H9 (cell line): ENCODE results near the gene MINDY4. TPM values are rescaled to one million over a fixed set of nuclear protein-coding genes. Genes with fewer than 3 reads are reported as not detected.

Experiments used
- DNase-seq: peaks from one replicate; pipeline ENCODE4 v3.0.0-alpha.2; 2017
- H2AFZ ChIP-seq: one replicate; pipeline ENCODE4 v1.6.1; 2013; ENCODE audit warnings: mild to moderate bottlenecking, low read length, control low read depth, moderate library complexity
- H2AK5ac ChIP-seq: 2 replicates; pipeline ENCODE4 v1.6.1; 2013; ENCODE audit warnings: low read length, control low read depth, mixed read lengths; ENCODE audit not compliant: insufficient read length
- H2BK120ac ChIP-seq: one replicate; pipeline ENCODE4 v1.6.1; 2013; ENCODE audit warnings: low read depth, mild to moderate bottlenecking, low read length, control low read depth, inconsistent platforms; ENCODE audit not compliant: poor library complexity, severe bottlenecking
- H2BK12ac ChIP-seq: 2 replicates; pipeline ENCODE4 v1.6.1; 2013; ENCODE audit warnings: low read length, control low read depth, mixed read lengths, low read depth; ENCODE audit not compliant: insufficient read length
- H2BK15ac ChIP-seq: 2 replicates; pipeline ENCODE4 v1.6.1; 2013; ENCODE audit warnings: low read depth, low read length, control low read depth
- H2BK20ac ChIP-seq: one replicate; pipeline ENCODE4 v1.6.1; 2013; ENCODE audit warnings: low read depth, mild to moderate bottlenecking, low read length, control low read depth, inconsistent platforms; ENCODE audit not compliant: poor library complexity, severe bottlenecking
- H2BK5ac ChIP-seq: 2 replicates; pipeline ENCODE4 v1.6.1; 2013; ENCODE audit warnings: low read length, control low read depth, mixed read lengths; ENCODE audit not compliant: insufficient read length
- H3K14ac ChIP-seq: 2 replicates; pipeline ENCODE4 v1.6.1; 2013; ENCODE audit warnings: low read length, control low read depth; ENCODE audit not compliant: insufficient read depth
- H3K18ac ChIP-seq: 2 replicates; pipeline ENCODE4 v1.6.1; 2013; ENCODE audit warnings: low read depth, mild to moderate bottlenecking, mixed read lengths, low read length, control low read depth; ENCODE audit not compliant: insufficient read length
- H3K23ac ChIP-seq: 2 replicates; pipeline ENCODE4 v1.6.1; 2013; ENCODE audit warnings: low read length, control low read depth, mixed read lengths, low read depth; ENCODE audit not compliant: insufficient read length
- H3K23me2 ChIP-seq: 2 replicates; pipeline ENCODE4 v1.6.1; 2013; ENCODE audit warnings: low read depth, mild to moderate bottlenecking, mixed read lengths, low read length, control low read depth; ENCODE audit not compliant: insufficient read length, poor library complexity, severe bottlenecking
- H3K27ac ChIP-seq: 2 replicates; pipeline ENCODE4 v1.5.1; 2013; ENCODE audit warnings: low read length, control low read depth, mixed read lengths, low read depth; ENCODE audit not compliant: insufficient read length
- H3K27me3 ChIP-seq: 2 replicates; pipeline ENCODE4 v1.6.1; 2013; ENCODE audit warnings: low read length, control low read depth, inconsistent platforms; ENCODE audit not compliant: insufficient read depth
- H3K4ac ChIP-seq: 2 replicates; pipeline ENCODE4 v1.6.1; 2013; ENCODE audit warnings: low read depth, mild to moderate bottlenecking, control low read depth, inconsistent platforms, low read length, moderate library complexity
- H3K4me1 ChIP-seq: 2 replicates; pipeline ENCODE4 v1.6.1; 2013; ENCODE audit warnings: low read length, control low read depth, inconsistent platforms; ENCODE audit not compliant: insufficient read depth
- H3K4me2 ChIP-seq: 2 replicates; pipeline ENCODE4 v1.6.1; 2013; ENCODE audit warnings: low read length, control low read depth, mixed read lengths; ENCODE audit not compliant: insufficient read length, insufficient read depth
- H3K56ac ChIP-seq: 2 replicates; pipeline ENCODE4 v1.6.1; 2013; ENCODE audit warnings: low read depth, mild to moderate bottlenecking, mixed read lengths, low read length, control low read depth; ENCODE audit not compliant: insufficient read length
- H3K79me1 ChIP-seq: 2 replicates; pipeline ENCODE4 v1.6.1; 2013; ENCODE audit warnings: low read depth, mild to moderate bottlenecking, moderate library complexity, low read length, control low read depth, inconsistent platforms; ENCODE audit not compliant: insufficient read depth, poor library complexity, severe bottlenecking
- H3K79me2 ChIP-seq: 2 replicates; pipeline ENCODE4 v1.6.1; 2013; ENCODE audit warnings: low read length, control low read depth, inconsistent platforms; ENCODE audit not compliant: insufficient read depth
- H3K9ac ChIP-seq: 2 replicates; pipeline ENCODE4 v1.6.1; 2013; ENCODE audit warnings: low read length, control low read depth, mixed read lengths; ENCODE audit not compliant: insufficient read length; ENCODE audit errors: extremely low read depth
- H3K9me3 ChIP-seq: one replicate; pipeline ENCODE4 v1.6.1; 2013; ENCODE audit warnings: low read depth, low read length, inconsistent platforms; ENCODE audit not compliant: control insufficient read depth
- H3T11ph ChIP-seq: one replicate; pipeline ENCODE4 v1.6.1; 2013; ENCODE audit warnings: mild to moderate bottlenecking, low read length, control low read depth, inconsistent platforms
- H4K20me1 ChIP-seq: one replicate; pipeline ENCODE4 v1.6.1; 2013; ENCODE audit not compliant: control insufficient read depth, insufficient read length, insufficient read depth
- H4K5ac ChIP-seq: 2 replicates; pipeline ENCODE4 v1.6.1; 2013; ENCODE audit warnings: low read depth, mild to moderate bottlenecking, mixed read lengths, low read length, control low read depth; ENCODE audit not compliant: insufficient read length
- H4K8ac ChIP-seq: replicated peaks from 2 replicates; pipeline ENCODE4 v1.6.1; 2013; ENCODE audit warnings: low read length, control low read depth, mixed read lengths, low read depth; ENCODE audit not compliant: insufficient read length
- H4K91ac ChIP-seq: 2 replicates; pipeline ENCODE4 v1.6.1; 2013; ENCODE audit warnings: low read depth, mild to moderate bottlenecking, moderate library complexity, mixed read lengths, low read length, control low read depth; ENCODE audit not compliant: insufficient read length
- H3K27ac Mint-ChIP-seq, 3 experiments: 2 replicates in 2 of 3; 3 replicates in 1 of 3; pipeline ENCODE4 v1.8.0; 2020 to 2021; ENCODE audit warnings: mixed read lengths in 3 of 3, mild to moderate bottlenecking in 1 of 3, moderate library complexity in 1 of 3
- H3K27me3 Mint-ChIP-seq: 2 replicates; pipeline ENCODE4 v1.8.0; 2021; ENCODE audit warnings: low read depth, mild to moderate bottlenecking, moderate library complexity, mixed read lengths
- H3K36me3 Mint-ChIP-seq, 3 experiments: 2 replicates in 2 of 3; 3 replicates in 1 of 3; pipeline ENCODE4 v1.8.0; 2020 to 2021; ENCODE audit warnings: low read depth in 3 of 3, mixed read lengths in 3 of 3; ENCODE audit not compliant: insufficient read depth in 1 of 3
- H3K4me1 Mint-ChIP-seq, 2 experiments: 2 replicates each; pipeline ENCODE4 v1.8.0; 2020; ENCODE audit warnings: mixed read lengths in 2 of 2
- H3K4me3 Mint-ChIP-seq, 2 experiments: 2 replicates in 1 of 2; 3 replicates in 1 of 2; pipeline ENCODE4 v1.8.0; 2020 to 2021; ENCODE audit warnings: mild to moderate bottlenecking in 2 of 2, mixed read lengths in 2 of 2, moderate library complexity in 1 of 2
- H3K9me3 Mint-ChIP-seq, 2 experiments: 2 replicates in 1 of 2; 3 replicates in 1 of 2; pipeline ENCODE4 v1.8.0; 2020; ENCODE audit warnings: mild to moderate bottlenecking in 2 of 2, mixed read lengths in 2 of 2, moderate library complexity in 1 of 2
- CTCF ChIP-seq: fragments of 200-600 bp; sonication (generic); conservative IDR thresholded peaks from 3 replicates; pipeline ENCODE4 v1.8.0; 2021; ENCODE audit warnings: antibody characterized with exemption, mild to moderate bottlenecking
- WGBS: extraction: QIAGEN DNeasy Blood & Tissue Kit; methylation state at CpG from one replicate; pipeline ENCODE4 v1.1.7; 2013; ENCODE audit warnings: missing lambda C conversion rate, low lambda C conversion rate, mixed read lengths; ENCODE audit not compliant: insufficient read length; ENCODE audit errors: extremely low coverage; 5-methylcytosine and 5-hydroxymethylcytosine counted together
- total RNA-seq: library from RNA; stranded (reverse); gene quantifications from 2 replicates; pipeline ENCODE4 v1.2.1, GENCODE V29; 2021

MINDY4 gene
- total RNA-seq, 1 experiment from 2014 or later, result 3.1 TPM

GRCh38 chr7:30776971-30777370, 5.8 kb downstream of the MINDY4 start:
- H4K8ac ChIP-seq, result no peak overlapping the region
- H4K91ac ChIP-seq, result no peak overlapping the region
- no peaks in the 10 kb centered on the region for H4K20me1 ChIP-seq
- no peak for DNase-seq
- Mint-ChIP-seq H3K4me3 (no peak overlapping the region), H3K27me3 (no peaks in the 10 kb centered on the region), H3K4me1 (peaks cover 3% of the 10 kb centered on the region in 2 experiments), H3K9me3 (no peaks in the 10 kb centered on the region; a peak in 1 of 5 replicates), H3K27ac (no peak overlapping the region), H3K36me3 (peaks cover 0 to 4% (median 3%) of the 10 kb centered on the region in 3 experiments; a peak in 5 of 7 replicates)
- H3K9me3 ChIP-seq, result no peaks in the 10 kb centered on the region
- H2BK20ac ChIP-seq, result no peak overlapping the region
- no peaks in the 10 kb centered on the region; the same call in 1 of the 2 replicates for H3K4me1 ChIP-seq
- no peak overlapping the region for H2BK12ac ChIP-seq
- H3K79me1 ChIP-seq, result no peaks in the 10 kb centered on the region
- H2BK15ac ChIP-seq, result no peak overlapping the region
- TF ChIP-seq CTCF, result no peak
- no peak overlapping the region for H3K4ac ChIP-seq
- WGBS, result no CpG with 5 or more reads among the region's 4 CpGs
- no peak overlapping the region for H2AFZ ChIP-seq
- H3K4me2 ChIP-seq, result no peak overlapping the region
- H3K9ac ChIP-seq, result no peak overlapping the region
- H3K23ac ChIP-seq, result no peak overlapping the region
- H3K23me2 ChIP-seq, result peaks cover 1% of the 10 kb centered on the region
- no peaks in the 10 kb centered on the region for H3K79me2 ChIP-seq
- H3K56ac ChIP-seq, result no peak overlapping the region
- no peak overlapping the region for H3K14ac ChIP-seq
- H2BK5ac ChIP-seq, result no peak overlapping the region
- H2BK120ac ChIP-seq, result no peak overlapping the region
- no peaks in the 10 kb centered on the region for H3K27me3 ChIP-seq
- H3T11ph ChIP-seq, result no peak overlapping the region
- no peak overlapping the region for H4K5ac ChIP-seq
- no peak overlapping the region for H2AK5ac ChIP-seq
- no peak overlapping the region for H3K18ac ChIP-seq
- H3K27ac ChIP-seq, result no peak overlapping the region
